HG02642 (cell line): ENCODE data around the gene DDX17.

Experiments
- ATAC-seq: cut with Tn5 transposase; IDR thresholded peaks from one replicate; pipeline ENCODE4 v1.9.1; 2021; ENCODE audit warnings: mild to moderate bottlenecking; ENCODE audit not compliant: unreplicated experiment, poor library complexity

The DDX17 gene

DNA sequence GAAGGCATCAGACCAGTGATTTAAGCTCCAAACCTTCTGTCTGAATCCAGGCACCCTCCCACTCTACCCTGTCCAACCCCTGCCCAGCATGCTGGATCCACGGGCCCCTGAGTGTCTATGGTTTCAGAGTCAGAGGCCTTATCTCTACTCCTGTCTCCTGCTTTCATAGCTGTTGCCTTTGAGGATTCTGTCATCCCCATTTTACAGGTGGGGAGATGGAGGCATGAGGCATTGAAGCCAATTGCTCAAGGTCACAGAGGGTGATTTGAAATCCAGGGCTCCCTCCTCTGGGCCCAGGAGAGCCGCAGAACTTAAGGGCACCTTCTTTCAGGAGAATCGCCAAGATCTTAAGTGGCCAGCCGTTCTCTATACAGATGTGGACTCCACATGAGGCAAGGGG is 54.2 kb downstream of the DDX17 start:
- ATAC-seq = no peak

DNA sequence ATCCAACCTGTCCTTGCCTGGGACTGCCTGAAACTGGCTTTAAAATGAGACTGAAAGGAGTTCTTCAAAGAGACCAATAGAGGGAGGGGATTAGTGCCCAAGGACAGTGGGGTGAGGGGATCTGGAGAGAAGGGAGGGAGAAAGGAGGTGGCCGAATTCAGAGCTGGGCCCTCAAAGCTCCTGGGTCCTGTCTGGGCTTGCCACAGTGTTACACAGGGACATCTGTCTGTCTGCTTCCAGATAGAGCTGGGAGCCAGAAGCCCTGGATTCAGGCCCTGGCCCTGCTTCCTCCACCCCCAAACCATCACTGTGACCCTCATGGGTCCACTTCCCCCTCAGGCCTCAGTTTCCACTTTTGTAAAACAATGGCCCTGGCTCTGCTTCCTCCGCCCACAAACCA is 54.7 kb downstream of the DDX17 start:
- ATAC-seq = no peak

DNA sequence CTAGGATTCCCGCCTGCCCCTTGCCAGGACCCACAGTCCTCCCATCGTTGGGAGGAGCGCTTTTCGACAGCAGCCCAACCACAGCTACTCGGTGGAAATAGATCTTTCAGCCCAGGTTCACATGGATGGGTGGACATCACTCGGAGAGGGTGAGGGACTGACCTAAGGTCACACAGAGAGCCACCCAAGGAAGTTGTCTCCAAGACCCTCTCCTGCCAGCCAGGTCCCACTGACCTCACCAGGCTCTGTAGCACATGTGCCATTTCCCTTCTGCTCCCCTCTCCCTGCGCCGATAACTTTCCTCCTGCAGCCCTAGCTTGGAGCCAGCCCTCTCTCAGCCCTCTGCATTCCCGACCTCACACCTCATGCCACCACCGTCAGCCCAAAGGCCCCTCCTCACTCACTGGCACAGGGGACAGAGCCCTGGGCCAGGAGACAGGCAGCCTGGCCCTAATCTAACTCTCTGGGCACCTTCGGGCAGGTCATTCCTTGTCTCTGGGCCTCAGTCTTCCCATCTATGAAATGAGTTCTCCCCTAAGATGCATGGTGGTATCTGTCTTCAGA is 55.8 kb downstream of the DDX17 start:
- ATAC-seq = no peak

DNA sequence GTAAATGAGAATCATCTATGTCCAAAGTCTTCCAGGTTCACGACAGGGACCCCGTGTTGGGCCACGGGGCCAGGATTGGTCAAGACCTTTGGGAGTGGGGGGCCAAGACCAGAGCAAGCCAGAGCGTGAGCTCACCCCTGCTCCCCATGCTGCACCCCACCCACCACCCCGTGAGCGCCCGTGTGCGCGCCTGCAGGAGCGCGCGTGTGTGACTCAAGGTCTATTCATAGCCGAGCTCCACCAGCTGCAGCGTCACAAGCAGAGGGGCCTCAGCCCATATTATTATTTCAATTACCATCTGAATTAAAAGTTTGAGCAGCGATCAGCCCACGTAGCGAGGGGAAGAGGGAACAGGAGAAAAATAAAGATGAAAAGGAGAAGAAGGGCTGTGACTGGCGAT is 56.3 kb downstream of the DDX17 start:
- ATAC-seq = no peak

DNA sequence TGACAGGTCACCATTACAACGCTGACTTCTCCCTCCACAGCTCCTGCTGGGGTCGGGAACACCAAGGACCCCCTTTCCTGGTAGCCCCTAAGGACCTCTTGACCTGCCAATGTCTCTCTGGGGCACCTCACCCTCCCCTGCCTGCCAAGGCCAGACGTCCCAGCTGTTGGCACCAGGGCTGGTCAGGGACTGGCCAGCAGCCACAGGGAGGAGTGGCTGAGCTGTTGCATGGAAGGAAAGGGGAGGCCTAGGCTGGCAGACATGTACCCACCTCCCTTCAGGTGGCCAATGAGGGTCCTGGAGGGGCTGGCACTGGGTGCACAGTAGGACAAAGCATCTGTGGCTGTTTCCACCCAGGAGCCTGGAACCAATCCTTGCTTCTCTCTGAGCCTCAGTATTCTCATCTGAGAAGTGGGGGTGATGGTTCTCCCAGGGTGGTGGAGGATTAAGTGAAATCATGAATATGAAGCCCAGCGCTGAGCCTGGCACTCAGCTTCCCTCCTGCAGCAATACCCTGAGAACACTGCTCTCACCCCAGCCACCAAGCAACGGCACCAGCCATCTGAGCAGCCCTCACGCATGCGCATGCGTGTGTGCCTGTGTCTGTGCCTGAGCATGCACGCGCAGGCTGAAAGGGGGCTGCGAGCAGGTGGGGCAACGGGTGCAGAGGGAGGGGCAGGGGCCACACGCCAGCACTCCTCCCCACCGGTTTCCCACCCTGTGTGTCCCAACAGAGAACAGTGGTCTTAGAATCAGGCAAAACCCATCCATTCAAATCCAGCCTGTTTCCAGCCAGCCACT is 57.0 kb downstream of the DDX17 start:
- ATAC-seq = no peak

DNA sequence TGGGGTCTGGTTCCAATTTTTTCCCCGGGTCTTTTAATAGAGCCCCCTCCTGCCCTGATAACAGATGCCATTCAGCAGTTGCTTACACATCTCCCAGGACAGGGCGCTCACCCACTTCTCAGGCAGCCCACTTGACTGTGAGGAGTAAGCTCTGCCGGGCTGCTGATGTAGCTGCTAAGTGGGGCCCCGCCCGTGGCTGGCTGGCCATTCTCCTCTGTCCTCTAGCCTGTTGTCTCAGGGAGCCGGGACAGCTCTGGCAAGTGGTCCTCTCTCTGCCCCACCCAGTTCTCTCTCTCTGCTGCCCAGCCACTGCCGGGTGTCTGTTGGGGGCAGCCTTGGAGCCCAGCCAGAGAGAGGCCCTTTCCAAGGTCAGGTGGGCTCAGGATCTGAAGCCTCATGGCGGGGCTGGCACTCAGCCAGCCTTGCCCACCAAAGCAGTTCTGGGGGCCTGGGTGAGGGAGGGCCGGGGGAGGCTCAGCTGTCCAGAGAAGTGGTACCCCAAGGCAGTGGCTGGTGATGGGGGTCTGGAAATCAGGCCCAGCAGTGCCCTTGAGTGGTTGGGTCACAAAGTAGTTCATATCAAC is 60.0 kb downstream of the DDX17 start:
- ATAC-seq = no peak

DNA sequence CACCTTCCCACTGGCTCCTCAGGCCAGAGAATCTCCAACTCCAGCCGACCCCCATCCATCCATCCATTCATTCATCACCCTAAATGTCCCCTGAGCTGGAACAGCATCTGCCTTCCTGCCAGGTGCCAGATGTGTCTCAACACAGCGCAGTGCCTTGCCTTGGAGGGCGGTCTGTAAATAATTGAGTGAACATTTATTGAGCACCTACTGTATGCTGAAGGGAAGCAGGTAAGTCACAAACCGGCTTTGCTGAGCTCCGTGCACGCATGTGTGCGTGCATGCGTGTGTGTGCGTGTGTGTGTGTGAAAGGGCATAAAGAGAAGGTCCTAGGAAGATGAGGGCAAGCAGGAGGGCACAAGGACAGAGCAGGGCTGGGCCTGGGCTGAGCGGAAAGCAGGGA is 61.3 kb downstream of the DDX17 start:
- no peak for ATAC-seq

DNA sequence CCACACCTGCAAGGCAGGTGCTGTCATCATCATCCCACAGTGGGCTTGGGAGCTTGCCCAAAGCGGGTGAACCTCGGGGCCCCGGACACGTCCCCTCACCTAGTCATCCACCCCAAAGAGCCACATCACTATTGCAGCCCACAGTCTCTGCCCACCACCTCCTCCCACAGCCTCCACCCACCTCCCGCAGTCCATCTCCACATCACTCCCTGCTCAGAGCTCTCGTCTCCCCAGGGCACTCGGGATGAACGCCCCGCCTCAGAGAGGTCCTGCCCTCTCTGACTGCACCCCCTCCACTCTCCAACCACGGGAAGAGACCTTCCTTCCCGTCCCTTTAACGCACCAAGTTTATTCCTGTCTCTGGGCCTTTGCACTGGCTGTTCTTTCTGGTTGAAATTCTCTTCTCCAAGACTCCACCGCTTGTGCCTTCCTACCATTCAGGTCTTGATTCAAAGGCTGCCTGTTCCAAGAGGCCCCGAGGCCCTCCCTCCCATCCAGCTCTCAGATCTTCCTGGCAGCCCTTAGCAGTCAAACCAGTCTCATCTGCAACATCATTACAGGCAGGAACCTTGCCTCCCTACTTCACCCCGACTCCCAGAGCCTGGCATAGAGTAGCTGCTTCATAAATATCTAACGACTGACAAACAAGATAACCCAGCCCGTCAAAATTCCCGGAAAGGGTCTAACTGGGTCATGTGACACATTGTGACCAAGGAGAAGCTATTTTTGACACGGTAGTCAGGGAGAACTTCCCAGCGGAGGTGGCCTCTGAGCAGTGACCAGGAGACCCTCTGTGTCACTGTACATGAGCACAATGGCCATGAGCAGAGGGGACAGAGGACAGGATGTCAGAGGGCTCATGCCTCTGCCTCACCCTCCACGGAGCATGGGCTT is 62.2 kb downstream of the DDX17 start:
- no peak for ATAC-seq

DNA sequence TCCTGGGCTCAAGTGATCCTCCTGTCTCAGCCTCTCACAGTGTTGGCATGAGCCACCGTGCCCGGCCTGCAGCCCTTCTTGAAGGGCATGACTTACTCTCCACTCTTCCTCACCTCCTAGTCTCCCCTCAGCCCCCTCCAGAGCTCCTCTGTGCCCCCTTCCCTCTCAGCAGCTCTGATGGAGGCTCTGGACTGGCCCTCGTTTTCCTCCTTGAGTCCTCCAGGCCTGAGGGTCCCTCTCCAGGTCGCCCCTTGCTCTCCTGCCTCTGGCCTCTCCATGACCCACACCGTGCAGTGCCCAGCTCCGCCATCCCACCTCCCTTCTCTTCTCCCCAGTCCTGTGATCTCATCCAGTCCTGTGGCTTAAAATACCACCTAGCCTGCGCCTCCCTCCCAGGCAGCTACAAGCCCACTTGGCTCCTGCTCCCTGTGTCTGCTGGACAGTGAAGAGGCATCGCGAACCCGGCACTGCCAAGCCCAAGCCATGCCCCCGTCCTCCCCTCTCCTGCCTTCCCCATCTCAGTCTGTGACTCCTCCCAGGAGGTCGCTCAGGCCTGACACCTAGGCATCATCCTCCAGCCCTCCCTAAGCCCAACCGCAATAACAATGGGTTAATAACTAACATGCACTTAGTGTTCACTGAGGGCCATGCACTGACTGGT is 63.0 kb downstream of the DDX17 start:
- ATAC-seq = no peak

DNA sequence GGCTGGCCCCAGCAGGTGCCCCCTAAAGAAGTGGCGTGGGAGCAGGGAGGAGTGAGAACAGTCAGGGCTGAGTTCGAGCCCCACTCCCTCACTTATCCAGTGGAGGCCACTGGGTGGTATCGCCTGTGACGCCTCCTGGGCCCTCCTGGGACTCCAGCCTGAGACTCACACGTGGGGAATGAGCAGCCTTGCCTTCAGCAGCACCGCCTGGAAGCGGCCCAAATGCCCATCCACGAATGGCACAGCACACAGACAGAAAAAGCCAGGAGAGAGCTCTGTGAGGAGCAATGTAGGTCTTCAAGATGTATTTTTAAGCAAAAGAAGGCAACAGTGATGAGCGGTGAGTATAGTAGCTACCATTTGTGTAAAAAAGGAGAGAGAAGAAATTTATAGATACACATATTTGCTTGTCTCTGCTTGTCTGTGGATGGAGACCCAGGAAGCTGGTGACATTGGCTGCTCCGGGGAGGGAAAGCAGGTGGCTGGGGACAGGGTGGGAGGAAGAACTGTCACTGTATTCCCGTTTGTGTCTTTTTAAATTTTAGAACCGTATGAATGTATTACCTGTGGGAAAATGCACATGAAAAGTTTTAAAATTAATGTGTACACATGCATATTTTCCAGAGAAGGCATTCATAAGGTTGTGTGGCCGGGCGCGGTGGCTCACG is 64.4 kb downstream of the DDX17 start:
- ATAC-seq = no peak

DNA sequence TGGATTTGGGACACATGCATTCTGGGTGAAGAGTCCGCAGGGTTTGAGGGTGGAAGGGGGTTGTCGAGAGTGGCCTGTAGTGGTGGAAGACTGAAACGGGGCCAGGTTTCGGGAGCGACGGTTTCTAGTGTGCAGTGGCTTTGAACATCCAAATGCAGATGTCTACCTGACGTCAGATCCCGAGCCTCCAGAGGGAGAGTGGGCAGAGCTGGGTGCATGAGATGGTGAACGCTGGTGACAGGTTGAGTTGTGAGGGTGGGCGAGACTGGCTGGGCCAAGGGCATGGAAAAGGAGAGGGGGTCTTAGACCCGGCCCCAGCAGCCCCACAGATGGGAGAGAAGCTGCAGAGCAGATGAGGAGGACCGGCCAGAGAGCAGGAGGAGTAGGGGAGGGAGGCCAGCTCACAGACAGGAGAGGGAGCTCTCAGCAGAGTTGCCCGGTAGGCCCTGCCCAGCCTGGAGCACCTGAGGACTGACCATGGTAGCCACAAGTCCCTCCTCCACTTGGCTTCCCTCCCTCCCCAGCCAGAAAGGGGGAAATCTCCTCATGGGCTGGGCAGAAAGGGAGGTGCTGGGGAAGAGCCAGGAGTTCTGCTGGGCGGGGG is 65.3 kb downstream of the DDX17 start:
- ATAC-seq = no peak

DNA sequence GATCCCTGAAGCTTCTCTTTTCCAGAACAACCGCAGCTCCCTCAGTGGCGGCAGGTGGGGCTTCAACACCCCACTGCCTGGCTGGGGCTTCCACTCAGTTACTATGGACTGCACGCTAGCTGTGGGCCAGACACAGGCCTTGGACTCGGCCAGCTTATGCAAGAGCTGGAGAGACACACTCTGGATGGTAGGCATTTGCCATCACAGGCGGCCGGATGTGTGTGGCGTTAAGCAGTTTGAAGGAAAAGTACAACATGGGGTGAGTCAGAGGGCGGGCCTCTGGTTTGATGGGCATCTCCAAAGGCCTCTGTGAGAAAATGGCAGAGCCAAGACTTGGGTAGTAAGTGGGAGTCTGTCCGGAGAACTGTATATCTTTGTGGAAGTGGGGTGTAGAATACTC is 68.7 kb downstream of the DDX17 start:
- no peak for ATAC-seq

DNA sequence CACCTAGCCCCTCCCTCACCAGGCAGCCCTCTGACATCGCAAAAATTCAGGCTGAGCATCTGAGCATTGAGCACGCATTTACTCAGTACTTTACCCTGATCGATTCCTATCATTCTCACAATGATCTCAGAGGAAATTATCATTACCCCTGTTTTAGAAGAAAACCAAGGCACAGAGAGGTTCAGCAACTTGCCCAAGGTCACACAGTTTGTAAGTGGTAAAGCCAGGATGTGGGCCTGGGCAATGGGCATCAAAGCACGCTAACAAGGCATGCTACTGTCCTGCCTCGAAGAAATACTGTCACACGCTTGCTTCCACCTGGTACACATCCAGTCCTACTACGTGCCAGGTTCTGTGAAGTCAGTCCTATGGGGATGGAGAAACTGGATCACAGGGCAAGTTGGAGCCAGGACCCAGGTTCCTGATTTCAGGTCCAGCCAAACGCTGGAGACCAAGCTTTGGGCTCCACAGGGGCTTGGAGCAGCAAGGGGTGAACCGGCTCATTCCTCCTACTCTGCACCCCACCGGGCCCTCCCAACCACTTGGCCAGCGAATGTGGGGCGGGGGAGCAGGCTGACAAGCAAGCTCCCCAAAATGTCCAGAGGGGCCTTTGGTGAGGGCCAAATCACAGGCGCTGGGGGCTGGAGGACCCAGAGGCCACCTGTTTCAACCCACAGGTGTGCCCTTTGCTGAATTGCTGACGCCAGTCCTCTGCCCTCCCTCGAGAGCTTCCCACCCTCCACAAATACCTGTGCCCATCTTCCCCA is 69.3 kb downstream of the DDX17 start:
- ATAC-seq = no peak

DNA sequence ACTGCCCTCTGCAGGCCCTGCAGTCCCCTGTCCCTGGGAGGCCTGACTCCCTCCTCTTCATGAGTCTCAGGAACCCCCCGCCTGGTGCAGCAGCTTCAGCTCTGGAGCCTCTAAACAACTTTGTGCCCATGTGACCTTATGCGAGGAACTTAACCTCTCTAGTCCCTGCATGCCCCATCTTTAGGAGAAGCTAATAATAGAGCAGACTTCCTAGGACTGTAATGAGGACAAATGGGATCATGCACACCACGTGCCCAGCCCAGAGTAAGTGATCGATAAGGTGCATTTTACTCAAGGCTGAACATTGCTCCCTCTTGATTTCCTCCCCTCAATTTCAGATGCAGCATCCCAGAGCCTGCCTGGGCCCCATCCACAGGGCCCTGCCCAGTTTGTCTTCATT is 70.1 kb downstream of the DDX17 start:
- ATAC-seq = no peak

DNA sequence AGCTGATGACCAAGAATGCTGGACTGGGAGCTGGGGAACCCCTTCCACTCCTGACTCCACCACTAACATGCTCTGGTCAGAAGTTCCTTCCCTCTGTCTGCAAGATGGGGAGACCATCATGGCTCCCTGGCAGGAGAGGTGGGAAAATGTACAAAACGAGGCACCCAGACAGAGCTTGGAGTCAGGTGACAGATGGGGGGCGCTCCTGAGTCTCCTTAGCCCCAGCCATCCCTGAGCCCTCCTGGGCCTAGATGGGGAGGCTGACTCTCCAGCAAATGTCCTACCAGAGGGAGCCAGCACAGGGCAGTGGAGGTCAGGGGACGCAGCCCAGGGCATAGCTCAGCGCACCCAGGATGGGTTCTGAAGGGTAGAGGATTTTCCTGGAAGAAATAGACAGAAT is 71.1 kb downstream of the DDX17 start:
- no peak for ATAC-seq

DNA sequence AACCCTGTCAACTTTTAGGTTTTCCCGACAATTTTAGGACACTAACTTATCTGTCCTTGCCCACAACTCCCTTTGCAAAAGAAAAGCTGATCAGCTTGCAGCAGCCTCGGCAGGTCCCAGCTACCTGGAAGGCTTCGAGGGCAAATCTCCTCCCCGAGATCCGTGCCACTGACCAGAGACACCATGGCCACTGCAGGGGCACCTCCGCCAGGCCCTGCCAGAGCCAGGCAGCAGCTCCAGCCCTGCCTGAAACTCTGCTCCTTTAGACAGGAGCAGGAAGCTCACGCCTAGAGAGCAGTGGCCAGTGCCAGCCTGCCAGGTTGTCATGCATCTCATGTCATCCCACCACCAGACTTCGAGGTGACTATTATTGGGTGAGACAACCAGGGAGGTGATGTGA is 72.2 kb downstream of the DDX17 start:
- no peak for ATAC-seq
